SK-N-SH (cell line): ENCODE data around the gene PDE6A. TPM values are rescaled to one million over a fixed set of nuclear protein-coding genes. Genes with fewer than 3 reads are reported as not detected.

Experiments used
- CTCF ChIA-PET: fragments of 300-600, 350-600 bp; formaldehyde crosslinking; extraction: SDS; loops from one replicate; lab custom pipeline; 2021; lab: Yijun Ruan, JAX
- POLR2A ChIA-PET: fragments of 350-600 bp; sonication (Branson Sonifier 250); formaldehyde crosslinking; extraction: SDS; loops from one replicate; lab custom pipeline; 2020; ENCODE audit warnings: antibody characterized with exemption, inconsistent platforms; lab: Yijun Ruan, JAX
- DNase-seq: peaks from one replicate; pipeline ENCODE4 v3.0.0; 2012
- H2AFZ ChIP-seq: fragments of 200-600 bp; sonication (generic); 2 replicates; pipeline ENCODE4 v1.8.1; 2016; ENCODE audit warnings: antibody characterized with exemption, mild to moderate bottlenecking, low read depth
- H3F3A ChIP-seq: fragments of 200-600 bp; sonication (generic); replicated peaks from 2 replicates; pipeline ENCODE3; 2016; ENCODE audit warnings: antibody characterized with exemption, mild to moderate bottlenecking; ENCODE audit not compliant: insufficient read depth
- H3K27ac ChIP-seq, 2 experiments: fragments of 200-500 bp in 1 of 2; fragments of 200-600 bp in 1 of 2; sonication (Bioruptor generic) in 1 of 2; sonication (generic), shearing (Covaris generic) in 1 of 2; 2 replicates each; pipeline versions ENCODE4 v1.5.1 to v1.6.1; 2014 to 2016; ENCODE audit warnings: low read depth in 2 of 2, inconsistent platforms in 1 of 2, low read length in 1 of 2, mild to moderate bottlenecking in 1 of 2, mixed read lengths in 1 of 2
- H3K27me3 ChIP-seq: fragments of 200-600 bp; sonication (generic), shearing (Covaris generic); 2 replicates; pipeline ENCODE4 v1.6.1; 2016; ENCODE audit warnings: mixed run types; ENCODE audit not compliant: insufficient read depth
- H3K36me3 ChIP-seq, 2 experiments: fragments of 200-500 bp in 1 of 2; fragments of 200-600 bp in 1 of 2; sonication (Bioruptor generic) in 1 of 2; sonication (generic) in 1 of 2; replicated peaks in 1 of 2; 2 replicates each; pipeline versions ENCODE3 to v1.5.1; 2014 to 2016; ENCODE audit warnings: low read length in 1 of 2, mild to moderate bottlenecking in 1 of 2; ENCODE audit not compliant: insufficient read depth in 2 of 2, control insufficient read depth in 1 of 2
- H3K4me1 ChIP-seq, 2 experiments: fragments of 200-500 bp in 1 of 2; fragments of 200-600 bp in 1 of 2; sonication (Bioruptor generic) in 1 of 2; sonication (generic), shearing (Covaris generic) in 1 of 2; 2 replicates each; pipeline versions ENCODE4 v1.5.1 to v1.6.1; 2014 to 2016; ENCODE audit warnings: low read depth in 1 of 2, low read length in 1 of 2, mixed run types in 1 of 2; ENCODE audit not compliant: insufficient read depth in 2 of 2, control insufficient read depth in 1 of 2
- H3K4me2 ChIP-seq: fragments of 200-600 bp; sonication (generic), shearing (Covaris generic); 2 replicates; pipeline ENCODE4 v1.6.1; 2017; ENCODE audit warnings: mixed run types
- H3K4me3 ChIP-seq, 2 experiments: fragments of 200-500 bp in 1 of 2; fragments of 200-600 bp in 1 of 2; sonication (Bioruptor generic) in 1 of 2; sonication (generic), shearing (Covaris generic) in 1 of 2; 2 replicates each; pipeline versions ENCODE4 v1.5.1 to v1.8.1; 2014 to 2016; ENCODE audit warnings: low read depth in 2 of 2, inconsistent platforms in 1 of 2, low read length in 1 of 2, mild to moderate bottlenecking in 1 of 2, mixed read lengths in 1 of 2, moderate library complexity in 1 of 2
- H3K79me2 ChIP-seq: fragments of 200-600 bp; sonication (generic); 2 replicates; pipeline ENCODE4 v1.8.1; 2017; ENCODE audit warnings: mild to moderate bottlenecking; ENCODE audit not compliant: insufficient read depth
- H3K9ac ChIP-seq: fragments of 200-600 bp; sonication (generic); 2 replicates; pipeline ENCODE4 v1.6.1; 2017; ENCODE audit warnings: mixed run types
- H3K9me2 ChIP-seq: fragments of 200-600 bp; sonication (generic); 2 replicates; pipeline ENCODE4 v1.6.1; 2017; ENCODE audit warnings: mixed run types
- H3K9me3 ChIP-seq: fragments of 200-600 bp; sonication (generic); 2 replicates; pipeline ENCODE4 v1.6.1; 2017; ENCODE audit warnings: mixed run types, mild to moderate bottlenecking, moderate library complexity
- H4K20me1 ChIP-seq: fragments of 200-600 bp; sonication (generic); 2 replicates; pipeline ENCODE4 v1.6.1; 2017; ENCODE audit warnings: mild to moderate bottlenecking, mixed run types; ENCODE audit not compliant: insufficient read depth
- EP300 ChIP-seq, 2 experiments: IDR thresholded peaks; 2 replicates each; pipeline versions ENCODE4 v1.4.0 to v1.6.1; 2012; ENCODE audit warnings: borderline replicate concordance in 1 of 2, low read depth in 1 of 2, low read length in 1 of 2
- FOSL2 ChIP-seq: IDR thresholded peaks from 2 replicates; pipeline ENCODE4 v1.4.0; 2012; ENCODE audit warnings: low read depth, mild to moderate bottlenecking, moderate library complexity, borderline replicate concordance
- GABPA ChIP-seq: IDR thresholded peaks from 2 replicates; pipeline ENCODE4 v1.4.0; 2012; ENCODE audit warnings: low read depth, mild to moderate bottlenecking
- MXI1 ChIP-seq: IDR thresholded peaks from 2 replicates; pipeline ENCODE4 v1.6.1; 2012; ENCODE audit warnings: mild to moderate bottlenecking, low read depth, low read length, improper control_type of control experiment
- NRF1 ChIP-seq: IDR thresholded peaks from 2 replicates; pipeline ENCODE4 v1.6.1; 2012; ENCODE audit warnings: low read depth, mild to moderate bottlenecking, low read length
- WGBS: methylation state at CpG from one replicate; pipeline ENCODE4 v1.1.6; 2017; ENCODE audit warnings: low lambda C conversion rate; 5-methylcytosine and 5-hydroxymethylcytosine counted together
- polyA plus RNA-seq, 3 experiments: library from polyadenylated mRNA; depleted of rRNA; stranded (reverse); fragments of >200 nt; gene quantifications; 2 replicates each; pipeline ENCODE4 v1.2.3, GENCODE V29; 2012
- TF ChIP-seq, protein P1 (sequence below): IDR thresholded peaks from 2 replicates; pipeline ENCODE4; 2012
- TF ChIP-seq, protein P2 (sequence below): fragments of 150-350 bp; IDR thresholded peaks from 2 replicates; pipeline ENCODE4 v1.6.1; 2017; ENCODE audit warnings: antibody characterized with exemption, low read length, low read depth, borderline replicate concordance

The PDE6A gene
- polyA plus RNA-seq, 1 of the 3 experiments (the other 2 are of a cell fraction) = 0.05 TPM

DNA sequence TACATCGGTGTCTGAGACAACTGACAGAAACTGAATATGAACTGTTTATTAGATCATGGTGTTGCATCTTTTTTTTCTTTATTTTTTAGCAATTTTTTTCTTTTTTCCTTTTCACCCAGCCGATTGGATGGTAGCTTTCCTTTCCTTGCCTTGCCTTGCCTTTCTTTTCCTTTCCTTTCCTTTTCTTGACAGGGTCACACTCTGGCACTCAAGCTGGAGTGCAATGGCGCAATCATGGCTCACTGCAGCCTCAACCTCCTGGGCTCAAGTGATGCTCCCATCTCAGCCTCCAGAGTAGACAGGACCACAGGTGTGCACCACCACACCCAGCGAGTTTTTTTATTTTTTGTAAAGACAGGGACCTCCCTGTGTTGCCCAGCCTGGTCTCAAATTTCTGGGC is 2.8 kb downstream of the PDE6A start:
- POLR2A ChIA-PET = no interaction called here
- Histone ChIP-seq H2AFZ (no peak overlapping the region), H3K4me1 (peaks cover 5 to 31% of the 10 kb centered on the region in 2 experiments), H3K4me3 (no peak overlapping the region), H3K9me3 (no peaks in the 10 kb centered on the region), H3K4me2 (no peak overlapping the region), H3K27me3 (no peaks in the 10 kb centered on the region), H3K9ac (no peak overlapping the region), H3K36me3 (no peaks in the 10 kb centered on the region), H3K79me2 (no peaks in the 10 kb centered on the region), H4K20me1 (no peaks in the 10 kb centered on the region), H3K9me2 (no peaks in the 10 kb centered on the region), H3K27ac (no peak overlapping the region), H3F3A (peaks cover 22% of the 10 kb centered on the region)
- CTCF ChIA-PET = interaction anchor here (1.6 kb wide), 1 partner anchor 17 kb away, joined by 4 read pairs; no protein-coding TSS in a partner anchor
- TF ChIP-seq EP300 (IDR thresholded peaks at IDR 0.05; ENCODE audit: borderline replicate concordance in 1 of 2, low read depth in 1 of 2, low read length in 1 of 2) = no peak
- TF ChIP-seq, protein P1, sequence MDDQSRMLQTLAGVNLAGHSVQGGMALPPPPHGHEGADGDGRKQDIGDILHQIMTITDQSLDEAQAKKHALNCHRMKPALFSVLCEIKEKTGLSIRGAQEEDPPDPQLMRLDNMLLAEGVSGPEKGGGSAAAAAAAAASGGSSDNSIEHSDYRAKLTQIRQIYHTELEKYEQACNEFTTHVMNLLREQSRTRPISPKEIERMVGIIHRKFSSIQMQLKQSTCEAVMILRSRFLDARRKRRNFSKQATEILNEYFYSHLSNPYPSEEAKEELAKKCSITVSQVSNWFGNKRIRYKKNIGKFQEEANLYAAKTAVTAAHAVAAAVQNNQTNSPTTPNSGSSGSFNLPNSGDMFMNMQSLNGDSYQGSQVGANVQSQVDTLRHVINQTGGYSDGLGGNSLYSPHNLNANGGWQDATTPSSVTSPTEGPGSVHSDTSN = no peak
- TF ChIP-seq GABPA = no peak
- no peak for DNase-seq
- 97% methylated on average over 4 of the region's 4 CpGs for WGBS

DNA sequence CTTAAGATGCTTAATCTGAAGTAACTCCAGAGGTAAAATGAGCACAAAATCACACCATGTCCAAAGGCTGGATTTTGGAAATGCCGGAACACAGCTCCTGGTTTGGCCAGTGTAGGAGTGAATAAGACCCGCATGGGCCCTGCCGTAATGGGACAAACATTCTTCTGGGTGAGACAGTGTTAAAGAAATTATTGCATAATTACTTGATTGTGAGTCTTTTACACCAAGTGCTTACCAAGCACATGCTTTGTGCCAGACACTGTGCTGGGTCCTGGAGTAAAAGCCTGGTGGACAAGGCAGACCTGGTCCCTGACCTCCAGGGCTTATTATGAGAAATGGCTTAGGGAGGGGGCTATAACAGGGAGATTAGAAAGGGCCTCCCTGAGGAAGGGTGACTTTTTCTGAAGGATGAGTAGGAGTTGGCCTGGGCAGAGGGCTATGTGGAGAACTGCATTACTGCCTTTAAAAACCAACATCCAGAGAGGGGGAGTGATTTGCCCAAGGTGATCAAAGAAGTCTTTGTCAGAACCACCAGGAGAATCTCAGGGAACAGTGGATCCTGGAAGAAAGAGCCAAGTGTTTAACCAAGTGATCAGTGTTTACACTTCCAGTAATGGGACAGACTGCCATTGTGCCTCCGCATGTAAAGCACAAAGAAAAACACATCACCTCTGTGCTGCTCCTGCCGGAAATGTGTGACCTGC is 3.5 kb downstream of the PDE6A start:
- 89% methylated on average over 5 of the region's 5 CpGs for WGBS
- POLR2A ChIA-PET = no interaction called here
- Histone ChIP-seq H3K9ac (no peak overlapping the region), H3K4me1 (peaks cover 5 to 37% of the 10 kb centered on the region in 2 experiments), H3K9me2 (no peaks in the 10 kb centered on the region), H3F3A (peaks cover 22% of the 10 kb centered on the region), H3K27me3 (no peaks in the 10 kb centered on the region), H2AFZ (no peak overlapping the region), H3K36me3 (no peaks in the 10 kb centered on the region), H3K9me3 (no peaks in the 10 kb centered on the region), H3K4me3 (no peak overlapping the region), H3K27ac (no peak overlapping the region), H4K20me1 (no peaks in the 10 kb centered on the region), H3K4me2 (no peak overlapping the region), H3K79me2 (no peaks in the 10 kb centered on the region)
- DNase-seq = no peak
- CTCF ChIA-PET = interaction anchor here (1.6 kb wide), 1 partner anchor 18 kb away, joined by 4 read pairs; no protein-coding TSS in a partner anchor
- no peak for TF ChIP-seq MXI1
- no peak for TF ChIP-seq NRF1
- TF ChIP-seq, protein P2, sequence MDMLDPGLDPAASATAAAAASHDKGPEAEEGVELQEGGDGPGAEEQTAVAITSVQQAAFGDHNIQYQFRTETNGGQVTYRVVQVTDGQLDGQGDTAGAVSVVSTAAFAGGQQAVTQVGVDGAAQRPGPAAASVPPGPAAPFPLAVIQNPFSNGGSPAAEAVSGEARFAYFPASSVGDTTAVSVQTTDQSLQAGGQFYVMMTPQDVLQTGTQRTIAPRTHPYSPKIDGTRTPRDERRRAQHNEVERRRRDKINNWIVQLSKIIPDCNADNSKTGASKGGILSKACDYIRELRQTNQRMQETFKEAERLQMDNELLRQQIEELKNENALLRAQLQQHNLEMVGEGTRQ = no peak
- TF ChIP-seq FOSL2 = no peak
- TF ChIP-seq EP300 (IDR thresholded peaks at IDR 0.05; ENCODE audit: borderline replicate concordance in 1 of 2, low read depth in 1 of 2, low read length in 1 of 2) = no peak
